Measurements from ENCODE around the gene CCDC175.

GRCh38 chr14:59503256-59503655 is 73.4 kb downstream of the CCDC175 start:
- TF ChIP-seq POLR2AphosphoS5 (IDR thresholded peaks at IDR 0.05; ENCODE audit: low read length), result no peak
- TF ChIP-seq CTCF (IDR thresholded peaks at IDR 0.05 in 2 of 3, conservative IDR thresholded peaks at IDR 0.05 in 1 of 3; ENCODE audit: control insufficient read depth in 2 of 3, extremely low read depth in 1 of 3, insufficient read depth in 1 of 3, low read depth in 3 of 3, low read length in 3 of 3), result no peak
- no peak for TF ChIP-seq EP300 (IDR thresholded peaks at IDR 0.05; ENCODE audit: borderline replicate concordance in 1 of 2, control insufficient read depth in 1 of 2, low read depth in 2 of 2, low read length in 2 of 2)
- no peak for TF ChIP-seq POLR2A (IDR thresholded peaks at IDR 0.05; ENCODE audit: low read depth, low read length)
- TF ChIP-seq MXI1 (IDR thresholded peaks at IDR 0.05; ENCODE audit: low read depth, low read length), result no peak

All from GM12878 (cell line).